ENCODE data around the gene ZC2HC1B. TPM values are rescaled to one million over a fixed set of nuclear protein-coding genes. Genes with fewer than 3 reads are reported as not detected.

ZC2HC1B gene
- total RNA-seq, 3 donors from 2014 or later (not counting 1 experiment from before 2014, with no cell fraction given): not detected

DNA sequence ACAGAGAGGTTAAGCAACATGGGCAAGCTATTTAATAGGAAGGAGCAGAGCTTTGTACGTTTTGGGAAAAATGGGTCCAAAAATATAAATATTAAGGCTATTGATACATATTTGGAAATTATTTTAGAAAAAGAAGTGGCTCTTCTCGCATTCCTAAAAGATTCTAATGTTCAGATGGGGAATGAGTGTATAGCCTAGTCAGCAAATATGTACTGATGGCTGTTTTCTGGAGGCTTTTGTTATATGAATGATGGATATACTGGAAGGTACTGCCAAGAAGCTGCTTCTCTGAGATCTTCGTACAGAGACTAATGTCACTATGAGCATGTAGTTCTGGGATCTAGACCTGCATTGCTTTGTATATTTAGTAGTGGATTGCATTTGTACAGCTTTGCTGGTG is 72.1 kb downstream of the ZC2HC1B start:
- Mint-ChIP-seq H3K9me3 (peaks cover 0 to 3% of the 10 kb centered on the region in 2 donors), H3K27me3 (ENCODE audit: low read depth in 2 of 2) (peaks cover 0 to 14% of the 10 kb centered on the region in 2 donors), H3K4me3 (no peak overlapping the region), H3K4me1 (peaks cover 0 to 4% of the 10 kb centered on the region in 2 donors), H3K36me3 (peaks cover 12% of the 10 kb centered on the region), H3K27ac (no peak overlapping the region)
- no peaks in the 10 kb centered on the region for H3K36me3 ChIP-seq (ENCODE audit: control insufficient read depth, insufficient read depth, low read length)
- intact Hi-C loops (cut with micrococcal nuclease): no loop called here
- ATAC-seq (no peak), DNase-seq (no peak)
- H3K27me3 ChIP-seq (ENCODE audit: control insufficient read depth, insufficient read depth, low read length): no peaks in the 10 kb centered on the region
- TF ChIP-seq, protein P1, sequence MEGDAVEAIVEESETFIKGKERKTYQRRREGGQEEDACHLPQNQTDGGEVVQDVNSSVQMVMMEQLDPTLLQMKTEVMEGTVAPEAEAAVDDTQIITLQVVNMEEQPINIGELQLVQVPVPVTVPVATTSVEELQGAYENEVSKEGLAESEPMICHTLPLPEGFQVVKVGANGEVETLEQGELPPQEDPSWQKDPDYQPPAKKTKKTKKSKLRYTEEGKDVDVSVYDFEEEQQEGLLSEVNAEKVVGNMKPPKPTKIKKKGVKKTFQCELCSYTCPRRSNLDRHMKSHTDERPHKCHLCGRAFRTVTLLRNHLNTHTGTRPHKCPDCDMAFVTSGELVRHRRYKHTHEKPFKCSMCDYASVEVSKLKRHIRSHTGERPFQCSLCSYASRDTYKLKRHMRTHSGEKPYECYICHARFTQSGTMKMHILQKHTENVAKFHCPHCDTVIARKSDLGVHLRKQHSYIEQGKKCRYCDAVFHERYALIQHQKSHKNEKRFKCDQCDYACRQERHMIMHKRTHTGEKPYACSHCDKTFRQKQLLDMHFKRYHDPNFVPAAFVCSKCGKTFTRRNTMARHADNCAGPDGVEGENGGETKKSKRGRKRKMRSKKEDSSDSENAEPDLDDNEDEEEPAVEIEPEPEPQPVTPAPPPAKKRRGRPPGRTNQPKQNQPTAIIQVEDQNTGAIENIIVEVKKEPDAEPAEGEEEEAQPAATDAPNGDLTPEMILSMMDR (IDR thresholded peaks at IDR 0.05): no peak
- no peak overlapping the region for H3K27ac ChIP-seq (ENCODE audit: low read length)
- no peak overlapping the region for H3K4me3 ChIP-seq (ENCODE audit: low read length)
- WGBS (ENCODE audit: insufficient coverage): 98% methylated on average over 3 of the region's 3 CpGs
- H3K4me1 ChIP-seq (ENCODE audit: control insufficient read depth, insufficient read depth, low read length): no peaks in the 10 kb centered on the region
- no peaks in the 10 kb centered on the region for H3K9me3 ChIP-seq (ENCODE audit: control insufficient read depth, insufficient read depth, low read length)

DNA sequence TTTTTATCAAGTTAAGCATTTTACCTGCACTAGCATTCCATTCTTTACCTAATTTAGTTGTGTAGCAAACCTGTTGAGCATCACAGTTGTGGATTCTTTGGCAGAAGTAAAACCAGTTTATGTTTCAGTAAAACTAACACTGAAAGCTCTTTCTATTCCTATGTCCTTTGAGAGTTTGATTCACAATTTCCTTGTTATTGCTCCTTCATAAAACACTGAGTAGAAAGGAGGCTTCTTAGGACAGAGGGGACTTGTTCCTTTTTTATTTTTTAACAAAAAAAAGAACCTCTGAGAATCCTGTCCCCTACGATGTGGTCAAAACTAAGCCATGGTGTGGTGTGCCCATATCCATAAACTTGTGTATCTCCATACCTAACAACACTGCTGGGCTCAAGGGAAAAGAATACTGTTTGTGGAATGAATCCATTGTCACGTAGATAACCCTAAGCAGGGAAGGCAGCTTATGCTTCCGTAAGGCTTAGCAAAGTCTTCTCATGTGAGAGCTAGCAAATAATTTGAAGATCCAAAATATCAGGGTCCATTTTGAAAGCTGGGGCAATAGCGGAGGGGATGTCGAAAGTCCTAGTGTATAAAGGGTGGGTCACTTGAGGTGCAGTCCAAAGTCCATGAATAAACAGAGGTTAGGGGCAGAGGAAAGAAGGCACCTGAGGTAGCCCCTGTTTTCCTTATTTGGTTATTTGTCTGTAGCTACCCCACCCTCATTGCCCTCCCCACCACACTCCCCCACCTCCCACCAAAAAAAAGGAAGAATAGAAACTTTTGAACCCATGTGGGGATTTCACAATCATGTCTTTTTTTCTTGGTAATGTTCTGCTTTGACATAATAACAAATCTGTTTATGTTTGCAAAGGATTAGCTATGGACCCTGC is 72.7 kb downstream of the ZC2HC1B start:
- WGBS (ENCODE audit: insufficient coverage): 86% methylated on average over 5 of the region's 5 CpGs
- Histone ChIP-seq H3K36me3 (ENCODE audit: control insufficient read depth, insufficient read depth, low read length) (no peaks in the 10 kb centered on the region), H3K4me1 (ENCODE audit: control insufficient read depth, insufficient read depth, low read length) (peaks cover 3% of the 10 kb centered on the region), H3K27me3 (ENCODE audit: control insufficient read depth, insufficient read depth, low read length) (no peaks in the 10 kb centered on the region), H3K9me3 (ENCODE audit: control insufficient read depth, insufficient read depth, low read length) (no peaks in the 10 kb centered on the region), H3K4me3 (ENCODE audit: low read length) (no peak overlapping the region), H3K27ac (ENCODE audit: low read length) (no peak overlapping the region)
- Mint-ChIP-seq H3K27ac (no peak overlapping the region), H3K9me3 (peaks cover 0 to 3% of the 10 kb centered on the region in 2 donors), H3K27me3 (ENCODE audit: low read depth in 2 of 2) (peaks cover 0 to 11% of the 10 kb centered on the region in 2 donors), H3K4me1 (peaks cover 5 to 11% of the 10 kb centered on the region in 2 donors), H3K36me3 (peaks cover 11% of the 10 kb centered on the region), H3K4me3 (no peak overlapping the region)
- ATAC-seq: no peak
- intact Hi-C loops (cut with micrococcal nuclease): no loop called here
- DNase-seq: no peak
- TF ChIP-seq, protein P1 (IDR thresholded peaks at IDR 0.05): no peak

DNA sequence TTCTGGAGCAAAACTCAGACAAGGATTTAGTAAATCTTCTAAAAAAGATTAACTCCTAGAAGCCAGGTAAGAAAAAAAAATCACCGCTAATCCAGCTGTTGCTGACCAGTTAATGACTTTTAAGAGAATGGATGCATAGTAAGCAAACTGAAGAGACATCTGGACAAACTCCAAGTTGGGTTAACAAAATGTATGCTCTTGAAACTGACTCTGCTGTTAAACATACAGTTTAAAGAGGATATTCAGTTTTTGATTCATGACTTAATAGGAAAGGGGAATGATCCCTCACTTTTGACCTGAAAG is 73.3 kb downstream of the ZC2HC1B start:
- peaks cover 0 to 5% of the 10 kb centered on the region in 2 donors for H3K27me3 Mint-ChIP-seq (ENCODE audit: low read depth in 2 of 2)
- Histone ChIP-seq H3K27ac (ENCODE audit: low read length) (no peak overlapping the region), H3K4me1 (ENCODE audit: control insufficient read depth, insufficient read depth, low read length) (peaks cover 7% of the 10 kb centered on the region), H3K36me3 (ENCODE audit: control insufficient read depth, insufficient read depth, low read length) (no peaks in the 10 kb centered on the region), H3K4me3 (ENCODE audit: low read length) (no peak overlapping the region), H3K9me3 (ENCODE audit: control insufficient read depth, insufficient read depth, low read length) (no peaks in the 10 kb centered on the region), H3K27me3 (ENCODE audit: control insufficient read depth, insufficient read depth, low read length) (no peaks in the 10 kb centered on the region)
- no peaks in the 10 kb centered on the region for H3K9me3 Mint-ChIP-seq
- TF ChIP-seq, protein P1 (IDR thresholded peaks at IDR 0.05): no peak
- H3K4me3 Mint-ChIP-seq: no peak overlapping the region
- H3K36me3 Mint-ChIP-seq: peaks cover 5% of the 10 kb centered on the region
- intact Hi-C loops (cut with micrococcal nuclease): no loop called here
- no peak overlapping the region for H3K27ac Mint-ChIP-seq
- no peak for DNase-seq
- no peak for ATAC-seq
- H3K4me1 Mint-ChIP-seq: peaks cover 10 to 15% of the 10 kb centered on the region in 2 donors
- WGBS (ENCODE audit: insufficient coverage): 92% methylated on average over 1 of the region's 1 CpG

All from natural killer cell (primary cell).